ENCODE data around the gene MLLT3.

MLLT3 gene

GRCh38 chr9:20376042-20376441 lies 246.3 kb downstream of the MLLT3 start:
- no peak overlapping the region for H3K4me3 ChIP-seq (ENCODE audit: low read length)
- DNase-seq (ENCODE audit: low read depth): no peak
- TF ChIP-seq CTCF (conservative IDR thresholded peaks at IDR 0.05; ENCODE audit: low read length): no peak

GRCh38 chr9:20373263-20373662 lies 249.0 kb downstream of the MLLT3 start:
- TF ChIP-seq CTCF (conservative IDR thresholded peaks at IDR 0.05; ENCODE audit: low read length): no peak
- no peak for DNase-seq (ENCODE audit: low read depth)
- no peak overlapping the region for H3K4me3 ChIP-seq (ENCODE audit: low read length)

GRCh38 chr9:20369391-20369790 lies 252.9 kb downstream of the MLLT3 start:
- TF ChIP-seq CTCF (conservative IDR thresholded peaks at IDR 0.05; ENCODE audit: low read length): no peak
- DNase-seq (ENCODE audit: low read depth): no peak
- no peak overlapping the region for H3K4me3 ChIP-seq (ENCODE audit: low read length)

GRCh38 chr9:20367855-20368254 lies 254.4 kb downstream of the MLLT3 start:
- no peak overlapping the region for H3K4me3 ChIP-seq (ENCODE audit: low read length)
- DNase-seq (ENCODE audit: low read depth): no peak
- TF ChIP-seq CTCF (conservative IDR thresholded peaks at IDR 0.05; ENCODE audit: low read length): no peak

- no peak for DNase-seq (ENCODE audit: low read depth)
- no peak overlapping the region for H3K4me3 ChIP-seq (ENCODE audit: low read length)
- no peak for TF ChIP-seq CTCF (conservative IDR thresholded peaks at IDR 0.05; ENCODE audit: low read length)
These were observed 257.3 kb downstream of the MLLT3 start for GRCh38 chr9:20364959-20365358.

GRCh38 chr9:20363233-20363632 lies 259.1 kb downstream of the MLLT3 start:
- no peak for TF ChIP-seq CTCF (conservative IDR thresholded peaks at IDR 0.05; ENCODE audit: low read length)
- no peak overlapping the region for H3K4me3 ChIP-seq (ENCODE audit: low read length)
- DNase-seq (ENCODE audit: low read depth): no peak

- no peak overlapping the region for H3K4me3 ChIP-seq (ENCODE audit: low read length)
- no peak for DNase-seq (ENCODE audit: low read depth)
- TF ChIP-seq CTCF (conservative IDR thresholded peaks at IDR 0.05; ENCODE audit: low read length): no peak
These were observed 260.4 kb downstream of the MLLT3 start for GRCh38 chr9:20361656-20362570.
